MM.1S (cell line): ENCODE results near the gene UBE2L6.

Experiments
- DNase-seq: peaks from one replicate; pipeline ENCODE4 v3.0.0-alpha.2; 2015
- H2AFZ ChIP-seq: fragments of 300-600 bp; sonication (generic); 2 replicates; pipeline ENCODE4 v1.6.0; 2016; ENCODE audit warnings: antibody characterized with exemption, low read length
- H3F3A ChIP-seq: fragments of 300-600 bp; sonication (generic); 2 replicates; pipeline ENCODE4 v1.6.1; 2016; ENCODE audit warnings: mild to moderate bottlenecking, antibody characterized with exemption, low read length, moderate library complexity, mixed read lengths; ENCODE audit not compliant: insufficient read depth
- H3K27ac ChIP-seq: fragments of 300-600 bp; sonication (generic); 2 replicates; pipeline ENCODE4 v1.5.1; 2016; ENCODE audit warnings: mild to moderate bottlenecking, low read length
- H3K27me3 ChIP-seq: fragments of 300-600 bp; sonication (generic); replicated peaks from 2 replicates; pipeline ENCODE4 v1.6.0; 2016; ENCODE audit warnings: low read length; ENCODE audit not compliant: insufficient read depth
- H3K36me3 ChIP-seq: fragments of 300-600 bp; sonication (generic); replicated peaks from 2 replicates; pipeline ENCODE4 v1.6.1; 2016; ENCODE audit warnings: mild to moderate bottlenecking, low read length, mixed read lengths; ENCODE audit not compliant: insufficient read depth
- H3K4me1 ChIP-seq: fragments of 300-600 bp; sonication (generic); 2 replicates; pipeline ENCODE4 v1.6.1; 2016; ENCODE audit warnings: low read length, mixed read lengths
- H3K4me2 ChIP-seq: fragments of 300-600 bp; sonication (generic); 2 replicates; pipeline ENCODE4 v1.6.0; 2016; ENCODE audit warnings: low read depth, low read length
- H3K4me3 ChIP-seq: fragments of 300-600 bp; sonication (generic); 2 replicates; pipeline ENCODE4 v1.5.1; 2016; ENCODE audit warnings: low read length, mixed read lengths
- H3K79me2 ChIP-seq: fragments of 300-600 bp; sonication (generic); 2 replicates; pipeline ENCODE4 v1.6.1; 2016; ENCODE audit warnings: mixed run types, low read length, mixed read lengths
- H3K9ac ChIP-seq: fragments of 300-600 bp; sonication (generic); 2 replicates; pipeline ENCODE4 v1.6.1; 2016; ENCODE audit warnings: low read length, mixed read lengths
- H3K9me2 ChIP-seq: fragments of 300-600 bp; sonication (generic); replicated peaks from 2 replicates; pipeline ENCODE4 v1.6.1; 2016; ENCODE audit warnings: mild to moderate bottlenecking, low read length, mixed read lengths; ENCODE audit not compliant: insufficient read depth
- H3K9me3 ChIP-seq: fragments of 300-600 bp; sonication (generic); replicated peaks from 2 replicates; pipeline ENCODE4 v1.6.1; 2016; ENCODE audit warnings: mild to moderate bottlenecking, low read length, mixed read lengths; ENCODE audit not compliant: insufficient read depth
- H4K20me1 ChIP-seq: fragments of 300-600 bp; sonication (generic); 2 replicates; pipeline ENCODE4 v1.6.1; 2016; ENCODE audit warnings: mild to moderate bottlenecking, low read length, moderate library complexity, mixed read lengths; ENCODE audit not compliant: insufficient read depth
- EZH2 ChIP-seq: fragments of 300-600 bp; sonication (generic); optimal IDR thresholded peaks from 2 replicates; pipeline ENCODE3; 2017; ENCODE audit warnings: low read depth, mild to moderate bottlenecking, antibody characterized with exemption, low read length, mixed read lengths
- EZH2phosphoT487 ChIP-seq: fragments of 300-600 bp; sonication (generic); IDR thresholded peaks from 2 replicates; pipeline ENCODE4 v1.6.1; 2018; ENCODE audit warnings: antibody characterized with exemption, low read length
- TF ChIP-seq, protein P1 (sequence below): fragments of 300-600 bp; sonication (generic); IDR thresholded peaks from 2 replicates; pipeline ENCODE4 v1.5.1; 2016; ENCODE audit warnings: antibody characterized with exemption, low read length, mixed read lengths

UBE2L6 gene

DNA sequence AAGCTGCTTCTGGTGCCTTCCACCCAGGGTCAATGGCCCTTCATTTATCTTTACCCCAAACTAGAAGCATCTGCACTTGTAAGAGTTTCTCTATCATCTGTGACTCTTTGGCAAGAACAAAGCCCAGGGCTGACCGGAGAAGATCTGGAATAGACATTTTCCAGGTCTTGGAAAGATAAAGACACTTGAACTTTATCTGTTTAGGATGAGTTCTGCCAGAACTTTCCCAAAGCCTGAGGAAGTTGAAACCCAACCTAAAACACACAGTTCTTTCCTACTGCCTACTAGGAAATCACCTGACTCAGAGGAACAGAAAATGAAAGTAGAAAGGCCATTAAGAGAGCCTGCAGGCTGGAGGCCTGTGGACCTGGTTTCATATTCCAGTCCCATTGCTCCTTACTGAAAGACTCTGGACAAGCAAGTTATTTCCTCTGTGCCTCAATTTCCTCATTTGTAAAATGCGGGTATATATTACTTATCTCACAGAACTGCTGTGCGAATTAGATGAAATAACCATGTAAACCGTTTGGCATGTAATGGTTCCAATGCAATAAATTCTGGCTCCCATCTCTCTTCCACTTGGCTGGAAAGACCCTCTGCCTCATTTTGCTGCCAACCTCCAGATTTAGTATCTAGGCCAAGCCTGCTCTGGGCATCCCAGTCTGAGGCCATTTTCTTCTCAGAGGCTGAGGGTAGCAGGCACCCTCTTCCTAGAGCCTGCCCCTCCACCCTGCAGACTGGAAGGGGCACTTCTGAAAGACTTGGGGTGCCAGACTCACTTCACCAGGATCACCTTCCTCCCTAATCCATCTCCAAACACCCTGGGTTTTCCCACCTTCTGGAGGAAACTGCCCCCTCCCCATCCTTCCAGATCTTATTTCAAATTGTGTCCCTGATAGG, 1.2 kb downstream of the UBE2L6 start:
- Histone ChIP-seq H3K36me3 (no peaks in the 10 kb centered on the region), H3K4me1 (no peaks in the 10 kb centered on the region; the same call in 1 of the 2 replicates), H3K79me2 (peaks cover 58% of the 10 kb centered on the region), H3F3A (peaks cover 8% of the 10 kb centered on the region; the same call in 1 of the 2 replicates), H3K27me3 (no peaks in the 10 kb centered on the region), H4K20me1 (no peaks in the 10 kb centered on the region), H3K9me2 (no peaks in the 10 kb centered on the region), H3K9me3 (no peaks in the 10 kb centered on the region), H3K27ac (peak overlapping the region; percentile 56; the same call in 1 of the 2 replicates), H3K9ac (peak overlapping the region; percentile 39), H3K4me3 (peak overlapping the region; percentile 100), H2AFZ (peak overlapping the region; percentile 56), H3K4me2 (peak overlapping the region; percentile 96)
- DNase-seq = peak; percentile 76
- TF ChIP-seq EZH2phosphoT487 = no peak
- TF ChIP-seq, protein P1, sequence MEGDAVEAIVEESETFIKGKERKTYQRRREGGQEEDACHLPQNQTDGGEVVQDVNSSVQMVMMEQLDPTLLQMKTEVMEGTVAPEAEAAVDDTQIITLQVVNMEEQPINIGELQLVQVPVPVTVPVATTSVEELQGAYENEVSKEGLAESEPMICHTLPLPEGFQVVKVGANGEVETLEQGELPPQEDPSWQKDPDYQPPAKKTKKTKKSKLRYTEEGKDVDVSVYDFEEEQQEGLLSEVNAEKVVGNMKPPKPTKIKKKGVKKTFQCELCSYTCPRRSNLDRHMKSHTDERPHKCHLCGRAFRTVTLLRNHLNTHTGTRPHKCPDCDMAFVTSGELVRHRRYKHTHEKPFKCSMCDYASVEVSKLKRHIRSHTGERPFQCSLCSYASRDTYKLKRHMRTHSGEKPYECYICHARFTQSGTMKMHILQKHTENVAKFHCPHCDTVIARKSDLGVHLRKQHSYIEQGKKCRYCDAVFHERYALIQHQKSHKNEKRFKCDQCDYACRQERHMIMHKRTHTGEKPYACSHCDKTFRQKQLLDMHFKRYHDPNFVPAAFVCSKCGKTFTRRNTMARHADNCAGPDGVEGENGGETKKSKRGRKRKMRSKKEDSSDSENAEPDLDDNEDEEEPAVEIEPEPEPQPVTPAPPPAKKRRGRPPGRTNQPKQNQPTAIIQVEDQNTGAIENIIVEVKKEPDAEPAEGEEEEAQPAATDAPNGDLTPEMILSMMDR = no peak
- no peak for TF ChIP-seq EZH2

DNA sequence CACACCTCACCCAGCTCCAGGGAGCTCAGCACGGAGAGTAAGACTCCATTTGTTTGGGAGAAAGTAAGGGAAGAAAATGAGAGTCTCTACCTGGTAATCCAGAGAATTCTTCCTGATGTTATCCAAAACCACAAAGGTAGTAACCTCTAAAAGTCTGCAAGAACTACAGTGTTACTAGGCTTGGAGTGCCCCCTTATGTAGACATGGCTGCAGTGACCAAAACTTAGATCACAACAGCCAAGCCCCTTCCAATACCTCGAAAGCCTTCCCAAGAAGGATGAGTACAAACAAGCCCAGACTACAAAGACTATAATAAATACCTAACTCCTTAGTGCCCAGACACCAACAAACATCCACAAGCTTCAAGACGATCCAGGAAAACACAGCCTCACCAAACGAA, 4.9 kb downstream of the UBE2L6 start:
- H3K9ac ChIP-seq = no peak overlapping the region
- H3K36me3 ChIP-seq = no peaks in the 10 kb centered on the region
- TF ChIP-seq EZH2phosphoT487 (no peak), EZH2 (no peak)
- TF ChIP-seq, protein P1 = no peak
- no peaks in the 10 kb centered on the region for H3K9me3 ChIP-seq
- H3K79me2 ChIP-seq = peaks cover 63% of the 10 kb centered on the region
- DNase-seq = no peak
- no peak overlapping the region for H2AFZ ChIP-seq
- peaks cover 5% of the 10 kb centered on the region; the same call in 1 of the 2 replicates for H3F3A ChIP-seq
- no peak overlapping the region for H3K4me3 ChIP-seq
- H4K20me1 ChIP-seq = no peaks in the 10 kb centered on the region
- H3K27ac ChIP-seq = no peak overlapping the region
- no peaks in the 10 kb centered on the region; the same call in 1 of the 2 replicates for H3K4me1 ChIP-seq
- no peak overlapping the region for H3K4me2 ChIP-seq
- H3K9me2 ChIP-seq = no peaks in the 10 kb centered on the region
- H3K27me3 ChIP-seq = no peaks in the 10 kb centered on the region

DNA sequence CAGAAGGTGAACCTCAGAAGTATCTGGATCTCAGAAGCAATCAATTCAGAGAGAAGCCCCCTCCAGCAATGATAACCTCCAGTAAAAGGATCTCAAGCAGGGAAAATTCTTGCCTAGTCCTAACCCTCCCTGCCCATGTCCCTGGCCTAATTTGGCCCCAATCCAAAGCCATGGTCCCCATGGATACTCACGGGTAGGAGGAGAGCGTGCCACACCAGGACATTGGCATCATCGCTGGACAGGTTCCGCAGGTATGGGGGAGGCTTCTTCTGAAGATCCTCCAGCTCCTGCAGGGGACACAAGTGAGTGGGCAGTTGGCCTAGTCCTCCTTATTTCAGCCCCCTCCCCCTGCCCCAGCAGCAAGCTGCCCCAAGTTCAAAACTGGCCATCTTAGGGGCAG, 7.3 kb downstream of the UBE2L6 start:
- Histone ChIP-seq H3K27ac (no peak overlapping the region), H3K9ac (no peak overlapping the region), H3F3A (no peaks in the 10 kb centered on the region), H4K20me1 (no peaks in the 10 kb centered on the region), H3K9me2 (no peaks in the 10 kb centered on the region), H2AFZ (no peak overlapping the region), H3K79me2 (peaks cover 44% of the 10 kb centered on the region), H3K4me1 (no peaks in the 10 kb centered on the region), H3K4me2 (no peak overlapping the region), H3K9me3 (no peaks in the 10 kb centered on the region), H3K4me3 (no peak overlapping the region), H3K36me3 (no peaks in the 10 kb centered on the region), H3K27me3 (no peaks in the 10 kb centered on the region)
- TF ChIP-seq EZH2 (no peak), EZH2phosphoT487 (no peak)
- TF ChIP-seq, protein P1 = no peak
- DNase-seq = no peak
